ENCODE data around the gene SNED1.

The SNED1 gene

DNA sequence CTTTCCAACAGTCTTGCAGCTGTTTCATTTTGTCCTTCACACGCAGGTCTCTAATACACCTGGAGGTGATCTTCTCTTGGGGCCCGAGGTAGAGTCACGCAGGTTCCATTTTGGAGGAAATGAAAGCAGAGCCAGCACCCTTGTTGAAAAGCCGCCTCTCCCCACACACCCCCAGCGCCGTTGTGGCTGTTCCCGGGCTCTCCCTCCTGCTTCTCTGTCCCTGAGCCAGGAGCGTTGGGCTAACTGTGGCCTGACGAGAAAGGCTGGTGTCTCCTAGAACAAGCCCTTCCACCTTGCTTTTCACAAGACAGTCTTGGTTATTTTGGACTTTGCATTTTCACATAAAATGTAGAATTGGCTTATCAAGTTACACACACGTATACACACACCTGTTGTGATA lies 16.3 kb downstream of the SNED1 start:
- no peak for TF ChIP-seq EZH2phosphoT487 (IDR thresholded peaks at IDR 0.05; ENCODE audit: borderline replicate concordance, low read length)
- TF ChIP-seq, protein P1, sequence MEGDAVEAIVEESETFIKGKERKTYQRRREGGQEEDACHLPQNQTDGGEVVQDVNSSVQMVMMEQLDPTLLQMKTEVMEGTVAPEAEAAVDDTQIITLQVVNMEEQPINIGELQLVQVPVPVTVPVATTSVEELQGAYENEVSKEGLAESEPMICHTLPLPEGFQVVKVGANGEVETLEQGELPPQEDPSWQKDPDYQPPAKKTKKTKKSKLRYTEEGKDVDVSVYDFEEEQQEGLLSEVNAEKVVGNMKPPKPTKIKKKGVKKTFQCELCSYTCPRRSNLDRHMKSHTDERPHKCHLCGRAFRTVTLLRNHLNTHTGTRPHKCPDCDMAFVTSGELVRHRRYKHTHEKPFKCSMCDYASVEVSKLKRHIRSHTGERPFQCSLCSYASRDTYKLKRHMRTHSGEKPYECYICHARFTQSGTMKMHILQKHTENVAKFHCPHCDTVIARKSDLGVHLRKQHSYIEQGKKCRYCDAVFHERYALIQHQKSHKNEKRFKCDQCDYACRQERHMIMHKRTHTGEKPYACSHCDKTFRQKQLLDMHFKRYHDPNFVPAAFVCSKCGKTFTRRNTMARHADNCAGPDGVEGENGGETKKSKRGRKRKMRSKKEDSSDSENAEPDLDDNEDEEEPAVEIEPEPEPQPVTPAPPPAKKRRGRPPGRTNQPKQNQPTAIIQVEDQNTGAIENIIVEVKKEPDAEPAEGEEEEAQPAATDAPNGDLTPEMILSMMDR (IDR thresholded peaks at IDR 0.05; ENCODE audit: low read depth, low read length, poor library complexity, severe bottlenecking) = no peak
- Histone ChIP-seq H3K9me2 (replicated peaks; ENCODE audit: control insufficient read depth, low read length) (no peaks in the 10 kb centered on the region), H3F3A (ENCODE audit: control insufficient read depth, insufficient read depth) (no peaks in the 10 kb centered on the region), H3K4me1 (ENCODE audit: control insufficient read depth, low read length) (no peaks in the 10 kb centered on the region), H3K4me3 (ENCODE audit: low read length) (no peak overlapping the region), H3K27ac (ENCODE audit: low read depth, low read length) (no peak overlapping the region), H3K9me3 (ENCODE audit: control insufficient read depth, insufficient read depth, low read length) (no peaks in the 10 kb centered on the region), H3K79me2 (ENCODE audit: control insufficient read depth, low read length) (no peaks in the 10 kb centered on the region), H3K4me2 (ENCODE audit: low read length) (no peak overlapping the region), H3K36me3 (ENCODE audit: control insufficient read depth, low read length) (no peaks in the 10 kb centered on the region), H3K27me3 (ENCODE audit: control insufficient read depth, low read length) (no peaks in the 10 kb centered on the region), H4K20me1 (ENCODE audit: control insufficient read depth, insufficient read depth, low read depth, low read length) (no peaks in the 10 kb centered on the region)

DNA sequence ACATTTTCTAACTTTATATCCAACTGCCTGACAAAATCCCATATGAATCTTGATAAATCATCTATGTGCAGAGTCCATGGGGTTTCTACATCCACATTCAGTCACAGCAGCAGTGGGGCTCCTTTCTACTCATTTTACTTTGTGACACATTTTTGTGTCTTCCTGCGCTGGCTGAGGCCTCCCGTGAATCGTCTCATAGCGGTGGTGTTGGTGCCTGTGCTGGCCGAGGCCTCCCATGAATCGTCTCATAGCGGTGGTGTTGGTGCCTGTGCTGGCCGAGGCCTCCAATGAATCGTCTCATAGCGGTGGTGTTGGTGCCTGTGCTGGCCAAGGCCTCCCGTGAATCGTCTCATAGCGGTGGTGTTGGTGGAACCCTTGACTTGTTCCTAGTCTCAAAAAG lies 17.0 kb downstream of the SNED1 start:
- Histone ChIP-seq H4K20me1 (ENCODE audit: control insufficient read depth, insufficient read depth, low read depth, low read length) (no peaks in the 10 kb centered on the region), H3K4me1 (ENCODE audit: control insufficient read depth, low read length) (no peaks in the 10 kb centered on the region), H3K27me3 (ENCODE audit: control insufficient read depth, low read length) (no peaks in the 10 kb centered on the region), H3K36me3 (ENCODE audit: control insufficient read depth, low read length) (no peaks in the 10 kb centered on the region), H3K9me3 (ENCODE audit: control insufficient read depth, insufficient read depth, low read length) (no peaks in the 10 kb centered on the region), H3K4me2 (ENCODE audit: low read length) (no peak overlapping the region), H3K79me2 (ENCODE audit: control insufficient read depth, low read length) (no peaks in the 10 kb centered on the region), H3K9me2 (replicated peaks; ENCODE audit: control insufficient read depth, low read length) (no peaks in the 10 kb centered on the region), H3F3A (ENCODE audit: control insufficient read depth, insufficient read depth) (no peaks in the 10 kb centered on the region), H3K4me3 (ENCODE audit: low read length) (no peak overlapping the region), H3K27ac (ENCODE audit: low read depth, low read length) (no peak overlapping the region)
- TF ChIP-seq, protein P1 (IDR thresholded peaks at IDR 0.05; ENCODE audit: low read depth, low read length, poor library complexity, severe bottlenecking) = no peak
- TF ChIP-seq EZH2phosphoT487 (IDR thresholded peaks at IDR 0.05; ENCODE audit: borderline replicate concordance, low read length) = no peak

- Histone ChIP-seq H3F3A (ENCODE audit: control insufficient read depth, insufficient read depth) (no peaks in the 10 kb centered on the region), H4K20me1 (ENCODE audit: control insufficient read depth, insufficient read depth, low read depth, low read length) (no peaks in the 10 kb centered on the region), H3K9me3 (ENCODE audit: control insufficient read depth, insufficient read depth, low read length) (no peaks in the 10 kb centered on the region), H3K4me2 (ENCODE audit: low read length) (no peak overlapping the region), H3K4me3 (ENCODE audit: low read length) (no peak overlapping the region), H3K9me2 (replicated peaks; ENCODE audit: control insufficient read depth, low read length) (no peaks in the 10 kb centered on the region), H3K27ac (ENCODE audit: low read depth, low read length) (no peak overlapping the region), H3K36me3 (ENCODE audit: control insufficient read depth, low read length) (no peaks in the 10 kb centered on the region), H3K79me2 (ENCODE audit: control insufficient read depth, low read length) (no peaks in the 10 kb centered on the region), H3K27me3 (ENCODE audit: control insufficient read depth, low read length) (no peaks in the 10 kb centered on the region), H3K4me1 (ENCODE audit: control insufficient read depth, low read length) (no peaks in the 10 kb centered on the region)
- TF ChIP-seq EZH2phosphoT487 (IDR thresholded peaks at IDR 0.05; ENCODE audit: borderline replicate concordance, low read length) = no peak
- TF ChIP-seq, protein P1 (IDR thresholded peaks at IDR 0.05; ENCODE audit: low read depth, low read length, poor library complexity, severe bottlenecking) = no peak
These were observed 19.0 kb downstream of the SNED1 start for GRCh38 chr2:241017228-241017940.

All from DOHH2 (cell line).